Upper lobe of left lung (tissue), 6 donors: ENCODE data around the gene ENOX1. TPM values are rescaled to one million over a fixed set of nuclear protein-coding genes. Genes with fewer than 3 reads are reported as not detected.

Experiments
- ATAC-seq, 2 donors: fragments of 200-7000 bp; cut with Tn5 transposase; one replicate each; pipeline ENCODE4 v1.9.1; 2022; ENCODE audit warnings: mild to moderate bottlenecking in 2 of 2, moderate library complexity in 2 of 2; ENCODE audit not compliant: low FRiP score in 2 of 2
- DNase-seq, 2 donors: peaks; one replicate each; pipeline ENCODE4 v3.0.0-alpha.2; 2019 to 2020
- H3K27ac ChIP-seq, 4 donors: fragments of 200-600 bp; sonication (generic); one replicate each; pipeline ENCODE4 v1.5.1; 2016 to 2019
- H3K27me3 ChIP-seq, 4 donors: fragments of 200-600 bp; sonication (generic); one replicate each; pipeline ENCODE4 v1.5.1; 2017 to 2019
- H3K36me3 ChIP-seq, 4 donors: fragments of 200-600 bp; sonication (generic); one replicate each; pipeline ENCODE4 v1.5.1; 2016 to 2019
- H3K4me1 ChIP-seq, 4 donors: fragments of 200-600 bp; sonication (generic); one replicate each; pipeline ENCODE4 v1.5.1; 2018 to 2019
- H3K4me3 ChIP-seq, 4 donors: fragments of 200-600 bp; sonication (generic); one replicate each; pipeline ENCODE4 v1.5.1; 2017 to 2019; ENCODE audit warnings: mild to moderate bottlenecking in 2 of 4, moderate library complexity in 1 of 4
- H3K9me3 ChIP-seq, 4 donors: fragments of 200-600 bp; sonication (generic); one replicate each; pipeline ENCODE4 v1.5.1; 2018 to 2019
- EP300 ChIP-seq, 4 donors: sonication (generic); formaldehyde crosslinking; IDR thresholded peaks; one replicate each; pipeline ENCODE4 v1.5.1; 2017; ENCODE audit warnings: antibody characterized with exemption in 4 of 4, control low read depth in 2 of 4
- POLR2A ChIP-seq, 4 donors: fragments of 450-650 bp; IDR thresholded peaks; one replicate each; pipeline ENCODE4 v1.5.1; 2016 to 2017; ENCODE audit warnings: antibody characterized with exemption in 4 of 4, mild to moderate bottlenecking in 2 of 4
- POLR2AphosphoS5 ChIP-seq, 2 donors: sonication (generic); formaldehyde crosslinking; IDR thresholded peaks; one replicate each; pipeline ENCODE4 v1.5.1; 2017; ENCODE audit warnings: antibody characterized with exemption in 2 of 2
- WGBS, 2 donors: methylation state at CpG; one replicate each; pipeline ENCODE4 v1.1.5; 2017 to 2018; 5-methylcytosine and 5-hydroxymethylcytosine counted together
- total RNA-seq, 6 donors: library from RNA; depleted of rRNA in 4 of 6; stranded (reverse); fragments of >200 nt in 4 of 6; gene quantifications; one replicate each; pipeline versions ENCODE4 v1.1.0 to v1.2.1, GENCODE V29; 2016 to 2021
- TF ChIP-seq, protein P1 (sequence below), 6 experiments: fragments of 450-650 bp in 4 of 6; fragments of 200-600 bp in 2 of 6; sonication (generic) in 2 of 6; IDR thresholded peaks; one replicate each; pipeline ENCODE4 v1.5.1; 2016 to 2019; ENCODE audit warnings: antibody characterized with exemption in 6 of 6
- donor health status: DM: no; HTN: no; CAD: no; lungs with moderate emphysema.
- donor health status: DM: no; HTN: yes; CAD: no; lungs with severe emphysema.

Gene ENOX1
- total RNA-seq, 6 donors from 2014 or later, result 0.20 to 1.0 (median 0.46) TPM; not detected in 2

DNA sequence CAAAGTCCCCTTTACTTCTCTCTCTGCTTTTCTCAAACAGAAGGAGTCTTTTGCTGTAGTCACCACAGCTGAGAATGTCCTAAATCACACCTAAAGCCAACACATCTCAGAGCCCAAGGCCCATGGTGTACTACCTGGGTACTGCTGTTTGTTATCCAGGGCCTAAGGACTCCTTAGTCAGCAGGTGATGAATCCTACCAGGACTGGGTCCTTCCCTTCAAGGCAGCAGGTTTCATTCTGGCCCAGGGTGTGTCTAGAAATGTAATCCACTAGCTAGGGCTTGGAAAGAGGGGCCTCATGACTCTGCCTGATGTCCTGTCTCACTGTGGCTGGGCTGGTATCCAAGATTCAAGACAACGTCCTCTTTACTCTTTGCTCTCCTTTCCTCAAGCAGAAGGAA is 36.2 kb upstream of the ENOX1 start:
- 23 to 55% methylated on average over 1 of the region's 1 CpG for WGBS, 2 donors
- no peak for DNase-seq
- Histone ChIP-seq H3K4me3 (no peak overlapping the region), H3K4me1 (no peaks in the 10 kb centered on the region), H3K27ac (no peak overlapping the region), H3K9me3 (no peaks in the 10 kb centered on the region), H3K27me3 (no peaks in the 10 kb centered on the region), H3K36me3 (no peaks in the 10 kb centered on the region)
- no peak for ATAC-seq
- TF ChIP-seq, protein P1, sequence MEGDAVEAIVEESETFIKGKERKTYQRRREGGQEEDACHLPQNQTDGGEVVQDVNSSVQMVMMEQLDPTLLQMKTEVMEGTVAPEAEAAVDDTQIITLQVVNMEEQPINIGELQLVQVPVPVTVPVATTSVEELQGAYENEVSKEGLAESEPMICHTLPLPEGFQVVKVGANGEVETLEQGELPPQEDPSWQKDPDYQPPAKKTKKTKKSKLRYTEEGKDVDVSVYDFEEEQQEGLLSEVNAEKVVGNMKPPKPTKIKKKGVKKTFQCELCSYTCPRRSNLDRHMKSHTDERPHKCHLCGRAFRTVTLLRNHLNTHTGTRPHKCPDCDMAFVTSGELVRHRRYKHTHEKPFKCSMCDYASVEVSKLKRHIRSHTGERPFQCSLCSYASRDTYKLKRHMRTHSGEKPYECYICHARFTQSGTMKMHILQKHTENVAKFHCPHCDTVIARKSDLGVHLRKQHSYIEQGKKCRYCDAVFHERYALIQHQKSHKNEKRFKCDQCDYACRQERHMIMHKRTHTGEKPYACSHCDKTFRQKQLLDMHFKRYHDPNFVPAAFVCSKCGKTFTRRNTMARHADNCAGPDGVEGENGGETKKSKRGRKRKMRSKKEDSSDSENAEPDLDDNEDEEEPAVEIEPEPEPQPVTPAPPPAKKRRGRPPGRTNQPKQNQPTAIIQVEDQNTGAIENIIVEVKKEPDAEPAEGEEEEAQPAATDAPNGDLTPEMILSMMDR (IDR thresholded peaks at IDR 0.05), result no peak
- TF ChIP-seq POLR2AphosphoS5 (IDR thresholded peaks at IDR 0.05), result no peak
- no peak for TF ChIP-seq EP300 (IDR thresholded peaks at IDR 0.05)
- TF ChIP-seq POLR2A (IDR thresholded peaks at IDR 0.05), result no peak

DNA sequence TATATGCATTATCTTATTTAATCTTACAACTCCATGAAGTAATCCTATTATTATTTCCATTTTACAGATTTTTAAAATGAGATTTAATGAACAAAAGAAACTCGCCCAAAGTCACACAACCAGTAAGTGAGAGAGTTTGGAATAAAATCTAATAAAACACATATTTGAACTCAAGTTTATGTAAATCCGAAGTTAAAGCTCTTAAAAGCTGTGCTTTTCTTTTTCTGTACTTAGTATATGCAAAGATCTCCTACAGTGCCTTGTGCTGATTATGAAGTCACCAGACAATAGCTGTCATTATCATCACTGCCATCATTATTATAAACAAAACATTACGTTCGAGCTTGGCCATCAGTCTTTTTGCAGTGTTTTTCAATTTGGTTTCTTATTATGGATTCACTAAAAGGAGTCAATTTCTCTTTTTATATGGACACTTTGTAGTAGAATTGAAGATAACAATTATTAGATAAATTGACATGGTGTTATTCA is 29.7 kb upstream of the ENOX1 start:
- Histone ChIP-seq H3K4me3 (no peak overlapping the region), H3K27me3 (no peaks in the 10 kb centered on the region), H3K9me3 (no peaks in the 10 kb centered on the region), H3K36me3 (no peaks in the 10 kb centered on the region), H3K4me1 (no peaks in the 10 kb centered on the region), H3K27ac (no peak overlapping the region)
- TF ChIP-seq EP300 (IDR thresholded peaks at IDR 0.05) (no peak), POLR2A (IDR thresholded peaks at IDR 0.05) (no peak), POLR2AphosphoS5 (IDR thresholded peaks at IDR 0.05) (no peak)
- TF ChIP-seq, protein P1 (IDR thresholded peaks at IDR 0.05), result no peak
- WGBS, 2 donors, result 71 to 74% methylated on average over 4 of the region's 4 CpGs
- no peak for DNase-seq
- no peak for ATAC-seq

DNA sequence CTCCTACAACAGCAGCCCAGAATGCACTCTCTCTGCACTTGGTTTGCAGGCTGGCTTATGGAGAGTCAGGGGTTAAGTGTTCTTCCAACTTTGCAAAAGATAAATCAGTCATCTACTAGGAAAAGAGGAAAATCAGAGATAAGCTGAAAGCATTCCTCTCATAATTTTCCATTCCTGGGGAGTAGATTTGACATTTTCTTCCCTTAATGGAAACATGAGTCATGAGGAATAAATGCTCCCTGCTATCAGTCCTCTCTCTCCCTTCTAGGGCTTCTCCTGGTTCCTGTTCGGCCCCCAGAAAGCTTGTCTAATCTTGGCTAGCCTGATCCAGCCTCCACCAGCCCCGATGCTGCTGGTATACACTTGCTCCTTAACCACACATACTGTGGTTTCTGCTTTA is 28.4 kb upstream of the ENOX1 start:
- no peaks in the 10 kb centered on the region for H3K36me3 ChIP-seq
- no peaks in the 10 kb centered on the region for H3K4me1 ChIP-seq
- 45 to 46% methylated on average over 2 of the region's 2 CpGs for WGBS, 2 donors
- peak in 1 of 2 donors; percentile 29 for ATAC-seq
- no peak for DNase-seq
- H3K9me3 ChIP-seq, result no peaks in the 10 kb centered on the region
- H3K27ac ChIP-seq, result no peak overlapping the region
- no peak overlapping the region for H3K4me3 ChIP-seq
- TF ChIP-seq POLR2A (IDR thresholded peaks at IDR 0.05) (no peak), POLR2AphosphoS5 (IDR thresholded peaks at IDR 0.05) (no peak), EP300 (IDR thresholded peaks at IDR 0.05) (no peak)
- TF ChIP-seq, protein P1 (IDR thresholded peaks at IDR 0.05), result no peak
- H3K27me3 ChIP-seq, result no peaks in the 10 kb centered on the region

DNA sequence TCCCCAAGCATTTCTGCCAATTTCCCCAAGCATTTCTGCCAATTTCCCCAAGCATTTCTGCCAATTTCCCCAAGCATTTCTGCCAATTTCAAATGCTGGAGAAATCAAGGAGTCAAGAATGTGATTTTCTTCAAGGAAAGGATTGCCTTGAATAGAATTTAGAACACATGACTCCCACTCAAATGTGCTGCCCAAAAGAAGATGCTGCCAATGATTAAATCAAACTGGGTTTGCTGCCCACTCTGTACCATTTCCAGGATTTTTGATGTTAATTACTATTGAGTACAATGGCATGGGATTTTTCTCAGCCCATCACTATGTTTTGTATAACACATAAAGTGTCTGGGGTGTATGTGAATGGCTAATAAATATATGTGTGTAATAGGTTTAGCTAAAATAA is 21.9 kb upstream of the ENOX1 start:
- Histone ChIP-seq H3K4me3 (no peak overlapping the region), H3K27me3 (no peaks in the 10 kb centered on the region), H3K27ac (no peak overlapping the region), H3K36me3 (no peaks in the 10 kb centered on the region), H3K4me1 (peaks cover 0 to 8% (median 2%) of the 10 kb centered on the region in 4 donors), H3K9me3 (no peaks in the 10 kb centered on the region)
- ATAC-seq (no peak), DNase-seq (no peak)
- TF ChIP-seq EP300 (IDR thresholded peaks at IDR 0.05), result no peak
- no peak for TF ChIP-seq POLR2AphosphoS5 (IDR thresholded peaks at IDR 0.05)
- TF ChIP-seq, protein P1 (IDR thresholded peaks at IDR 0.05), result no peak
- TF ChIP-seq POLR2A (IDR thresholded peaks at IDR 0.05), result no peak

DNA sequence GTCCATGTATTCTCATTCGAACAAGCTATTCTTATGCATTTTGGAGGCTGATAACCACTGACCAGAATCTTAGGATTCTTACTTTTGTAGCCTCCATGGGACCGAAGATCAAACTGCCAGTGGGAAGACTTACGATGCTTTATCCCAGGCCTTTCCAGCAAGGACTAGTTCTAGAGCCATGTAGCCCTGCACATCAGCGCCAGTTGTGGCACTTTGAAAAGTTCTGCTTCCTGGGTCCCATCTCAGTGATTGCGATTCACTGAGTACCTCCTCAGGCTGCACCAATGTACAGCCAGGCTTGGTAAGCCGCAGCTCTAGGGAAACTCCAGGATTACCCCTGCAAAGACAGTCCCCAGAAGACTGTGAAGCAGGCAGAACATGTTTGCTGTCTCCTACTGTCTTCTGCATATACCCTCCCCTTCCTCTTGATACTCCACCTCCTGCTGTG is 18.9 kb upstream of the ENOX1 start:
- TF ChIP-seq POLR2AphosphoS5 (IDR thresholded peaks at IDR 0.05) (no peak), POLR2A (IDR thresholded peaks at IDR 0.05) (no peak), EP300 (IDR thresholded peaks at IDR 0.05) (no peak)
- TF ChIP-seq, protein P1 (IDR thresholded peaks at IDR 0.05), result no peak
- Histone ChIP-seq H3K9me3 (no peaks in the 10 kb centered on the region), H3K27me3 (no peaks in the 10 kb centered on the region), H3K36me3 (no peaks in the 10 kb centered on the region), H3K4me3 (no peak overlapping the region), H3K4me1 (peaks cover 0 to 8% (median 2%) of the 10 kb centered on the region in 4 donors), H3K27ac (no peak overlapping the region)
- DNase-seq (no peak), ATAC-seq (no peak)
- WGBS, 2 donors, result 88 to 93% methylated on average over 6 of the region's 6 CpGs
